GM23338 (cell line): ENCODE results near the gene WASF2. TPM values are rescaled to one million over a fixed set of nuclear protein-coding genes. Genes with fewer than 3 reads are reported as not detected.

ENCODE experiments used
- ATAC-seq: fragments of 200-7000 bp; cut with Tn5 transposase; 3 replicates; pipeline ENCODE4 v1.9.1; 2020
- DNase-seq: peaks from one replicate; pipeline ENCODE4 v3.0.0-alpha.2; 2015; ENCODE audit warnings: low spot score
- H2AFZ ChIP-seq: fragments of 200-600 bp; sonication (generic); 2 replicates; pipeline ENCODE4 v1.8.0; 2016; ENCODE audit warnings: antibody characterized with exemption, mild to moderate bottlenecking, moderate library complexity
- H3F3A ChIP-seq: fragments of 200-600 bp; sonication (generic); replicated peaks from 2 replicates; pipeline ENCODE4 v1.8.0; 2017; ENCODE audit warnings: antibody characterized with exemption, mixed run types, low read depth
- H3K27ac ChIP-seq: fragments of 200-600 bp; sonication (generic); 2 replicates; pipeline ENCODE4 v1.6.1; 2016; ENCODE audit warnings: low read depth
- H3K27me3 ChIP-seq: fragments of 200-600 bp; sonication (generic); 2 replicates; pipeline ENCODE4 v1.8.0; 2016; ENCODE audit warnings: mild to moderate bottlenecking, mixed run types, moderate library complexity; ENCODE audit not compliant: insufficient read depth
- H3K36me3 ChIP-seq: fragments of 200-600 bp; sonication (generic); 2 replicates; pipeline ENCODE4 v1.8.0; 2016; ENCODE audit warnings: mild to moderate bottlenecking; ENCODE audit not compliant: insufficient read depth
- H3K4me1 ChIP-seq: fragments of 200-600 bp; sonication (generic); 2 replicates; pipeline ENCODE4 v1.8.0; 2016; ENCODE audit warnings: mild to moderate bottlenecking, moderate library complexity; ENCODE audit not compliant: insufficient read depth
- H3K4me2 ChIP-seq: fragments of 200-600 bp; sonication (generic); 2 replicates; pipeline ENCODE4 v1.7.1; 2017; ENCODE audit warnings: mixed run types
- H3K4me3 ChIP-seq: fragments of 200-600 bp; sonication (generic); 2 replicates; pipeline ENCODE4 v1.6.1; 2016; ENCODE audit warnings: mixed run types
- H3K79me2 ChIP-seq: fragments of 200-600 bp; sonication (generic); replicated peaks from 2 replicates; pipeline ENCODE4 v1.8.0; 2017; ENCODE audit warnings: mild to moderate bottlenecking; ENCODE audit not compliant: insufficient read depth
- H3K9me2 ChIP-seq: fragments of 200-600 bp; sonication (generic); 2 replicates; pipeline ENCODE4 v1.8.0; 2017; ENCODE audit not compliant: insufficient read depth
- H4K20me1 ChIP-seq: fragments of 200-600 bp; sonication (generic); replicated peaks from 2 replicates; pipeline ENCODE4 v1.8.0; 2017; ENCODE audit warnings: mild to moderate bottlenecking; ENCODE audit not compliant: insufficient read depth
- H3K27ac Mint-ChIP-seq: 2 replicates; pipeline ENCODE4 v1.8.0; 2020; ENCODE audit warnings: inconsistent platforms, mild to moderate bottlenecking, moderate library complexity, mixed read lengths
- H3K27me3 Mint-ChIP-seq: 3 replicates; pipeline ENCODE4 v1.8.0; 2022; ENCODE audit warnings: low read depth, mild to moderate bottlenecking, moderate library complexity, mixed read lengths, inconsistent platforms; ENCODE audit not compliant: insufficient read depth, poor library complexity
- H3K36me3 Mint-ChIP-seq: 3 replicates; pipeline ENCODE4 v1.8.0; 2021; ENCODE audit warnings: low read depth, mild to moderate bottlenecking, inconsistent platforms, moderate library complexity, mixed read lengths
- H3K4me1 Mint-ChIP-seq: 3 replicates; pipeline ENCODE4 v1.8.0; 2020; ENCODE audit warnings: mild to moderate bottlenecking, inconsistent platforms, mixed read lengths
- H3K4me3 Mint-ChIP-seq: 3 replicates; pipeline ENCODE4 v1.8.0; 2021; ENCODE audit warnings: moderate library complexity, mild to moderate bottlenecking, inconsistent platforms, mixed read lengths
- H3K9me3 Mint-ChIP-seq: 3 replicates; pipeline ENCODE4 v1.8.0; 2020; ENCODE audit warnings: moderate library complexity, mild to moderate bottlenecking, inconsistent platforms, mixed read lengths
- CTCF ChIP-seq, 2 experiments: fragments of 200-600 bp in 1 of 2; sonication (generic) in 1 of 2; conservative IDR thresholded peaks; 2 replicates each; pipeline versions ENCODE4 v1.5.1 to v1.6.1; 2016 to 2017; ENCODE audit warnings: antibody characterized with exemption in 2 of 2, low read depth in 2 of 2, mild to moderate bottlenecking in 2 of 2, moderate library complexity in 1 of 2
- ETS1 ChIP-seq: IDR thresholded peaks from 2 replicates; pipeline ENCODE4 v1.6.1; 2016; ENCODE audit warnings: antibody characterized with exemption
- NANOG ChIP-seq: IDR thresholded peaks from 2 replicates; pipeline ENCODE4 v1.6.1; 2016; ENCODE audit warnings: antibody characterized with exemption, borderline replicate concordance
- STAT1 ChIP-seq: IDR thresholded peaks from one replicate; pipeline ENCODE4 v1.6.1; 2016; ENCODE audit warnings: antibody characterized with exemption; ENCODE audit not compliant: unreplicated experiment
- ZNF114 ChIP-seq: fragments of 250-450 bp; sonication (Bioruptor Pico); IDR thresholded peaks from 2 replicates; pipeline ENCODE4 v1.5.0; 2020; ENCODE audit warnings: mild to moderate bottlenecking, moderate library complexity
- ZNF462 ChIP-seq: fragments of 250-450 bp; sonication (Bioruptor Pico); IDR thresholded peaks from 2 replicates; pipeline ENCODE4 v1.5.0; 2020; ENCODE audit warnings: mild to moderate bottlenecking, moderate library complexity
- polyA plus RNA-seq: library from polyadenylated mRNA; unstranded; fragments of >200 nt; fragmentation: Nextera tagmentation; extraction: Ambion mirVana; gene quantifications from 2 replicates; pipeline ENCODE4 v1.2.1, GENCODE V29; 2016
- total RNA-seq: library from RNA; depleted of rRNA; stranded (reverse); fragments of >200 nt; shearing (Covaris generic); gene quantifications from 2 replicates; pipeline ENCODE4 v1.2.3, GENCODE V29; 2014

The WASF2 gene
- total and polyA plus RNA-seq, 2 experiments from 2014 or later, result 40.9 to 95.6 TPM

- Histone ChIP-seq H3F3A (peaks cover 5% of the 10 kb centered on the region; the same call in 1 of the 2 replicates), H2AFZ (no peak overlapping the region), H3K27me3 (peaks cover 47% of the 10 kb centered on the region), H3K36me3 (no peaks in the 10 kb centered on the region), H3K4me3 (peak overlapping the region; percentile 88; the same call in 1 of the 2 replicates), H4K20me1 (no peaks in the 10 kb centered on the region), H3K79me2 (no peaks in the 10 kb centered on the region), H3K4me1 (peaks cover 20% of the 10 kb centered on the region), H3K9me2 (no peaks in the 10 kb centered on the region), H3K4me2 (peak overlapping the region; percentile 94), H3K27ac (no peak overlapping the region)
- Mint-ChIP-seq H3K27ac (no peak overlapping the region), H3K4me3 (peak overlapping the region; percentile 74; the same call in 2 of the 3 replicates), H3K4me1 (peaks cover 29% of the 10 kb centered on the region), H3K36me3 (no peaks in the 10 kb centered on the region), H3K9me3 (no peaks in the 10 kb centered on the region), H3K27me3 (peaks cover 51% of the 10 kb centered on the region)
- TF ChIP-seq ZNF462 (no peak), ZNF114 (no peak), NANOG (no peak), ETS1 (no peak), CTCF (conservative IDR thresholded peaks at IDR 0.05; ENCODE audit: low read depth in 2 of 2) (no peak), STAT1 (no peak)
- ATAC-seq (no peak), DNase-seq (no peak)
These were observed 128.4 kb downstream of the WASF2 start for GRCh38 chr1:27361553-27361952.
